Dedifferentiated amniotic fluid mesenchymal stem cell (primary cell): ENCODE measurements around the gene TNFSF13.

ENCODE experiments used
- DNase-seq: peaks from one replicate; pipeline ENCODE4 v3.0.0-alpha.2; 2016; ENCODE audit errors: extremely low spot score

TNFSF13 gene

GRCh38 chr17:7574176-7574953 lies 15.8 kb downstream of the TNFSF13 start:
- DNase-seq = no peak

GRCh38 chr17:7575481-7575883 lies 16.9 kb downstream of the TNFSF13 start:
- DNase-seq = no peak

- no peak for DNase-seq
Measured at GRCh38 chr17:7575959-7576358, 17.4 kb downstream of the TNFSF13 start.

- no peak for DNase-seq
Measured at GRCh38 chr17:7576432-7576937, 17.9 kb downstream of the TNFSF13 start.

- no peak for DNase-seq
Measured at GRCh38 chr17:7577327-7578199, 19.0 kb downstream of the TNFSF13 start.

GRCh38 chr17:7579001-7579833 lies 20.7 kb downstream of the TNFSF13 start, which contains the start of gene CD68:
Gene CD68, plus strand, starts transcription at chr17:7579638. Its CDS starts 40 bp downstream, at chr17:7579678.
- DNase-seq = peak; percentile 40

- DNase-seq = no peak
Measured at GRCh38 chr17:7579834-7580603, 21.5 kb downstream of the TNFSF13 start.

GRCh38 chr17:7580604-7581575 lies 22.3 kb downstream of the TNFSF13 start:
- DNase-seq = no peak

- no peak for DNase-seq
Measured at GRCh38 chr17:7582396-7583252, 24.1 kb downstream of the TNFSF13 start.

- DNase-seq = peak; percentile 96
Measured at GRCh38 chr17:7583253-7584109, 24.9 kb downstream of the TNFSF13 start, which contains the start of gene MPDU1. Gene MPDU1, plus strand, starts transcription at chr17:7583852. Its CDS starts 11 bp downstream, at chr17:7583863.

GRCh38 chr17:7586673-7587419 lies 28.3 kb downstream of the TNFSF13 start:
- DNase-seq = no peak

- peak; percentile 79 for DNase-seq
Measured at GRCh38 chr17:7587420-7588151, 29.0 kb downstream of the TNFSF13 start.

GRCh38 chr17:7588553-7589203 lies 30.1 kb downstream of the TNFSF13 start:
- DNase-seq = no peak

- peak; percentile 65 for DNase-seq
Measured at GRCh38 chr17:7589204-7589868, 30.8 kb downstream of the TNFSF13 start.
